Kidney (tissue), 14 donors: ENCODE measurements around the gene RPS6KA2. TPM values are rescaled to one million over a fixed set of nuclear protein-coding genes. Genes with fewer than 3 reads are reported as not detected.

Experiments
- DNase-seq, 5 donors: peaks; one replicate each; pipeline ENCODE4 v3.0.0-alpha.2; 2013 to 2020
- FAIRE-seq: peaks from 2 replicates; lab custom pipeline; 2012; peaks lifted over from hg19 to GRCh38; lab: Jason Lieb, UNC
- H3K27ac ChIP-seq, 2 donors: one replicate each; pipeline ENCODE4 v1.7.0; 2013; ENCODE audit warnings: low read depth in 2 of 2, low read length in 2 of 2, inconsistent platforms in 1 of 2
- H3K27me3 ChIP-seq: one replicate; pipeline ENCODE4 v1.7.1; 2013; ENCODE audit warnings: low read length, inconsistent platforms; ENCODE audit not compliant: control insufficient read depth, insufficient read depth
- H3K36me3 ChIP-seq, 3 donors: one replicate each; pipeline versions ENCODE4 v1.7.0 to v1.7.1; 2013; ENCODE audit warnings: low read length in 3 of 3, control low read depth in 1 of 3, inconsistent platforms in 1 of 3; ENCODE audit not compliant: insufficient read depth in 3 of 3, control insufficient read depth in 2 of 3
- H3K4me1 ChIP-seq, 3 donors: one replicate each; pipeline versions ENCODE4 v1.7.0 to v1.7.1; 2013; ENCODE audit warnings: low read length in 3 of 3, inconsistent platforms in 1 of 3, low read depth in 1 of 3; ENCODE audit not compliant: control insufficient read depth in 2 of 3, insufficient read depth in 2 of 3
- H3K4me3 ChIP-seq, 3 donors: one replicate each; pipeline versions ENCODE4 v1.7.0 to v1.8.1; 2013; ENCODE audit warnings: low read length in 3 of 3, control low read depth in 1 of 3, inconsistent platforms in 1 of 3
- H3K9ac ChIP-seq, 3 donors: one replicate each; pipeline versions ENCODE4 v1.7.0 to v1.7.1; 2013; ENCODE audit warnings: low read length in 3 of 3, control low read depth in 1 of 3, inconsistent platforms in 1 of 3
- H3K9me3 ChIP-seq, 3 donors: one replicate each; pipeline versions ENCODE4 v1.7.0 to v1.7.1; 2013; ENCODE audit warnings: low read length in 3 of 3, control low read depth in 1 of 3, inconsistent platforms in 1 of 3; ENCODE audit not compliant: control insufficient read depth in 2 of 3, insufficient read depth in 1 of 3
- intact Hi-C: fragments of 100-400 bp; cut with DNase I; formaldehyde crosslinking; loops from one replicate; pipeline ENCODE4 v1.11.1; 2022
- polyA plus RNA-seq: library from polyadenylated mRNA; stranded (reverse); fragments of 350-450 nt; fragmentation: Illumina TruSeq; extraction: RNeasy Lipid Tissue Mini Kit (QIAGEN cat#74804); gene quantifications from one replicate; pipeline ENCODE4 v1.2.3, GENCODE V29; 2014; ENCODE audit warnings: low read depth, low replicate concordance; ENCODE audit not compliant: insufficient read depth
- total RNA-seq: library from RNA; stranded (reverse); fragmentation: NEBNext Ultra II Directional; extraction: Animal tissue kit (Norgen Biotek cat#: 25700); gene quantifications from one replicate; pipeline ENCODE4 v1.2.1, GENCODE V29; 2021
- TF ChIP-seq, protein P1 (sequence below): IDR thresholded peaks from 3 replicates; pipeline ENCODE4 v1.5.1; 2012; ENCODE audit warnings: mild to moderate bottlenecking, moderate library complexity, borderline replicate concordance; ENCODE audit not compliant: insufficient read depth; ENCODE audit errors: extremely low read depth
- donor health status: control.
- donor health status: control.
- donor health status: control.
- donor health status: control.
- donor health status: control.
- donor health status: DM: yes; HTN: yes; CAD: no.
- donor health status: Normal renal cell carcinoma (clear cell type).

Gene RPS6KA2
- total and polyA plus RNA-seq, 2 donors from 2014 or later, result 12.3 to 61.2 TPM

DNA sequence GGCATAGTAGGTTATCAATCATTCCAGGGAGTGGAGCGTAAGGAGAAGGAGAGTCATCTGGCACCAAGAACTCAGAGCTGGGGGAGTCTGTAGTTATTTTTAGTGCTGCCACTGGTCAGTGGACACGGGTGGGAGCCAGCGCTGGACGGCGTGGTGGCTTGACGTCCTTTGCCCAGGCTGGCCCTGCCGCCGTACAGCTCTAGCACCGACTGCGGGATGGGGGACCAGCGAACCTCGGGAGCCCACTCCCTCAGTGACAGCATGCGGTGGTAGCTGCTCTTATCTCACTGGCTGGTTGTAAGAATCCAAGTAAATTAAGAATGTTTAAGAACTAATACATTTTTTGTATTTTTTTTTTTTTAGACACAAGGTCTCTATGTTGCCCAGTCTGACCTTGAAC, 32.5 kb upstream of the RPS6KA2 start:
- Histone ChIP-seq H3K4me1 (no peaks in the 10 kb centered on the region), H3K4me3 (no peak overlapping the region), H3K27me3 (peaks cover 3% of the 10 kb centered on the region), H3K27ac (no peak overlapping the region), H3K36me3 (no peaks in the 10 kb centered on the region), H3K9me3 (no peaks in the 10 kb centered on the region), H3K9ac (no peak overlapping the region)
- FAIRE-seq, result no peak
- intact Hi-C loops, result no loop called here
- DNase-seq, result no peak
- TF ChIP-seq, protein P1, sequence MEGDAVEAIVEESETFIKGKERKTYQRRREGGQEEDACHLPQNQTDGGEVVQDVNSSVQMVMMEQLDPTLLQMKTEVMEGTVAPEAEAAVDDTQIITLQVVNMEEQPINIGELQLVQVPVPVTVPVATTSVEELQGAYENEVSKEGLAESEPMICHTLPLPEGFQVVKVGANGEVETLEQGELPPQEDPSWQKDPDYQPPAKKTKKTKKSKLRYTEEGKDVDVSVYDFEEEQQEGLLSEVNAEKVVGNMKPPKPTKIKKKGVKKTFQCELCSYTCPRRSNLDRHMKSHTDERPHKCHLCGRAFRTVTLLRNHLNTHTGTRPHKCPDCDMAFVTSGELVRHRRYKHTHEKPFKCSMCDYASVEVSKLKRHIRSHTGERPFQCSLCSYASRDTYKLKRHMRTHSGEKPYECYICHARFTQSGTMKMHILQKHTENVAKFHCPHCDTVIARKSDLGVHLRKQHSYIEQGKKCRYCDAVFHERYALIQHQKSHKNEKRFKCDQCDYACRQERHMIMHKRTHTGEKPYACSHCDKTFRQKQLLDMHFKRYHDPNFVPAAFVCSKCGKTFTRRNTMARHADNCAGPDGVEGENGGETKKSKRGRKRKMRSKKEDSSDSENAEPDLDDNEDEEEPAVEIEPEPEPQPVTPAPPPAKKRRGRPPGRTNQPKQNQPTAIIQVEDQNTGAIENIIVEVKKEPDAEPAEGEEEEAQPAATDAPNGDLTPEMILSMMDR, result no peak

- H3K4me1 ChIP-seq, result no peaks in the 10 kb centered on the region
- H3K9me3 ChIP-seq, result no peaks in the 10 kb centered on the region
- FAIRE-seq, result no peak
- TF ChIP-seq, protein P1, result no peak
- no peak for DNase-seq
- H3K4me3 ChIP-seq, result no peak overlapping the region
- H3K9ac ChIP-seq, result no peak overlapping the region
- no peak overlapping the region for H3K27ac ChIP-seq
- H3K36me3 ChIP-seq, result no peaks in the 10 kb centered on the region
- intact Hi-C loops, result no loop called here
- peaks cover 3% of the 10 kb centered on the region for H3K27me3 ChIP-seq
Observed at GRCh38 chr6:166658792-166659150, 31.7 kb upstream of the RPS6KA2 start.

- no peak overlapping the region for H3K27ac ChIP-seq
Observed at GRCh38 chr6:166658115-166658791, 31.2 kb upstream of the RPS6KA2 start.

More at GRCh38 chr6:166658115-166658791, 31.2 kb upstream of the RPS6KA2 start:
- Histone ChIP-seq H3K4me3 (no peak overlapping the region), H3K9me3 (no peaks in the 10 kb centered on the region), H3K4me1 (no peaks in the 10 kb centered on the region), H3K36me3 (no peaks in the 10 kb centered on the region), H3K27me3 (peaks cover 3% of the 10 kb centered on the region), H3K9ac (no peak overlapping the region)
- no peak for DNase-seq
- no peak for FAIRE-seq
- intact Hi-C loops, result no loop called here
- TF ChIP-seq, protein P1, result no peak
